GM18951 (cell line): ENCODE measurements around the gene PDE4D.

ENCODE experiments used
- POLR2A ChIP-seq: IDR thresholded peaks from 4 replicates; pipeline ENCODE4 v1.6.1; 2011; ENCODE audit warnings: mild to moderate bottlenecking; ENCODE audit not compliant: insufficient read length, insufficient read depth; ENCODE audit errors: extremely low read depth
- in situ Hi-C: fragments of 300-500 bp; cut with MboI; formaldehyde crosslinking; loops from one replicate; pipeline ENCODE4 v1.12.0; 2022; ENCODE audit warnings: low sequenced_read_pairs, mixed read lengths, inconsistent platforms; ENCODE audit not compliant: unreplicated experiment

PDE4D gene

GRCh38 chr5:59222687-59223511 lies 670.6 kb downstream of the PDE4D start:
- in situ Hi-C loops = no loop called here
- TF ChIP-seq POLR2A = no peak

GRCh38 chr5:59221769-59222168 lies 671.8 kb downstream of the PDE4D start:
- no peak for TF ChIP-seq POLR2A
- in situ Hi-C loops = no loop called here

- in situ Hi-C loops = no loop called here
- no peak for TF ChIP-seq POLR2A
Measured at GRCh38 chr5:59218424-59219045, 675.0 kb downstream of the PDE4D start.

GRCh38 chr5:59216841-59217240 lies 676.7 kb downstream of the PDE4D start:
- TF ChIP-seq POLR2A = no peak
- in situ Hi-C loops = no loop called here

- in situ Hi-C loops = no loop called here
- no peak for TF ChIP-seq POLR2A
Measured at GRCh38 chr5:59212596-59212995, 680.9 kb downstream of the PDE4D start.

GRCh38 chr5:59209758-59210359 lies 683.7 kb downstream of the PDE4D start:
- TF ChIP-seq POLR2A = no peak
- in situ Hi-C loops = no loop called here

GRCh38 chr5:59208474-59208873 lies 685.1 kb downstream of the PDE4D start:
- no peak for TF ChIP-seq POLR2A
- in situ Hi-C loops = no loop called here

GRCh38 chr5:59207401-59207800 lies 686.1 kb downstream of the PDE4D start:
- no peak for TF ChIP-seq POLR2A
- in situ Hi-C loops = no loop called here

GRCh38 chr5:59206132-59206581 lies 687.4 kb downstream of the PDE4D start:
- TF ChIP-seq POLR2A = no peak
- in situ Hi-C loops = no loop called here

- no peak for TF ChIP-seq POLR2A
- in situ Hi-C loops = no loop called here
Measured at GRCh38 chr5:59204114-59204897, 689.2 kb downstream of the PDE4D start.

GRCh38 chr5:59199868-59200267 lies 693.7 kb downstream of the PDE4D start:
- no peak for TF ChIP-seq POLR2A

GRCh38 chr5:59198832-59199231 lies 694.7 kb downstream of the PDE4D start:
- in situ Hi-C loops = loop anchor here (10.0 kb wide), 2 partner anchors 176 to 1486 kb away; no protein-coding TSS in a partner anchor
- no peak for TF ChIP-seq POLR2A

More at GRCh38 chr5:59199868-59200267, 693.7 kb downstream of the PDE4D start:
- in situ Hi-C loops = loop anchor here (10.0 kb wide), 2 partner anchors 175 to 1485 kb away; no protein-coding TSS in a partner anchor

- TF ChIP-seq POLR2A = no peak
Measured at GRCh38 chr5:59198365-59198764, 695.2 kb downstream of the PDE4D start.

More at GRCh38 chr5:59198365-59198764, 695.2 kb downstream of the PDE4D start:
- in situ Hi-C loops = loop anchor here (10.0 kb wide), 2 partner anchors 176 to 1486 kb away; no protein-coding TSS in a partner anchor
